ENCODE measurements around the gene BBS9.
"Not testable (repeated sequence)": the region's sequence is repeated elsewhere in the genome, so short reads cannot be mapped to it uniquely, and the experiment has no call there.

BBS9 gene

DNA sequence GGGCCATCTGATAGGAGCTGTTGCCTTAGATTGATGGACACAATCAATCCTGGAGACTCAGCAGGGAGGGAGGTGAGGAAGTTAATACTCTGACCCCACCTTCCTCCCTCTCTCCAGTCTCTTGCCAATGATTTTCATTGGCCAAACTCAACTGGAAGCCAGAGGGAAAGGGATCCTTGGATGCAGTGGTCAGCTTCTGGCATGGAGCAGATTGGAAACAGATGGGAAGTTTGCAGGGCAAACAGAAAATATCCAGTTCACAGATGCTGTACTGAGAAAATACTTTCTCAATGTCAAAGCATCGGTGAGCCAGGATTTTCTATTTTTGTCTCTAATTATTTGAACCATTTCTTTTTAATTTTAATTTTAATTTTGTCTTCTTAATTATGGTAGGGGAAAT, 170.8 kb downstream of the BBS9 start:
- TF ChIP-seq ZFX (IDR thresholded peaks at IDR 0.05; ENCODE audit: borderline replicate concordance): no peak
- TF ChIP-seq, protein P1, sequence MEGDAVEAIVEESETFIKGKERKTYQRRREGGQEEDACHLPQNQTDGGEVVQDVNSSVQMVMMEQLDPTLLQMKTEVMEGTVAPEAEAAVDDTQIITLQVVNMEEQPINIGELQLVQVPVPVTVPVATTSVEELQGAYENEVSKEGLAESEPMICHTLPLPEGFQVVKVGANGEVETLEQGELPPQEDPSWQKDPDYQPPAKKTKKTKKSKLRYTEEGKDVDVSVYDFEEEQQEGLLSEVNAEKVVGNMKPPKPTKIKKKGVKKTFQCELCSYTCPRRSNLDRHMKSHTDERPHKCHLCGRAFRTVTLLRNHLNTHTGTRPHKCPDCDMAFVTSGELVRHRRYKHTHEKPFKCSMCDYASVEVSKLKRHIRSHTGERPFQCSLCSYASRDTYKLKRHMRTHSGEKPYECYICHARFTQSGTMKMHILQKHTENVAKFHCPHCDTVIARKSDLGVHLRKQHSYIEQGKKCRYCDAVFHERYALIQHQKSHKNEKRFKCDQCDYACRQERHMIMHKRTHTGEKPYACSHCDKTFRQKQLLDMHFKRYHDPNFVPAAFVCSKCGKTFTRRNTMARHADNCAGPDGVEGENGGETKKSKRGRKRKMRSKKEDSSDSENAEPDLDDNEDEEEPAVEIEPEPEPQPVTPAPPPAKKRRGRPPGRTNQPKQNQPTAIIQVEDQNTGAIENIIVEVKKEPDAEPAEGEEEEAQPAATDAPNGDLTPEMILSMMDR (IDR thresholded peaks at IDR 0.05): no peak
- no peak overlapping the region for H3K27ac ChIP-seq

DNA sequence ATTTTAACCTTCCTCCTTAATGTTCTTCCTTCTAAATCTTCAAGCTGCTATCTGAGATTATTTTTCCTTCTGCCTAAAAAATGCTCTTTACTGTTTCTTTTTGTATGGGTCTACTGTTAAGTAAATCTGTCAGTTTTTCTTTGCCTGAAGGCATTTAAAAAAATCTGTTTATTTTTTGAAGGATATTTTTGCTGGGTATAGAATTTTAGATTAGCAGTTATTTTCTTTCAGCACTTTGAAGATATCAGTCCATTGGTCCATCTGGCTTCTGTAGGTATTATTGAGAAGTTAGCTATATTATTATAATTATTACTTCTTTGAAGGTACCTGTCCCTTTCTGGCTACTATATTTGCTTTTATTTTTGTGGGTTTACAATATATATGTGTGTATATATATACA, 171.4 kb downstream of the BBS9 start:
- H3K27ac ChIP-seq: no peak overlapping the region
- TF ChIP-seq, protein P1 (IDR thresholded peaks at IDR 0.05): no peak
- no peak for TF ChIP-seq ZFX (IDR thresholded peaks at IDR 0.05; ENCODE audit: borderline replicate concordance)

DNA sequence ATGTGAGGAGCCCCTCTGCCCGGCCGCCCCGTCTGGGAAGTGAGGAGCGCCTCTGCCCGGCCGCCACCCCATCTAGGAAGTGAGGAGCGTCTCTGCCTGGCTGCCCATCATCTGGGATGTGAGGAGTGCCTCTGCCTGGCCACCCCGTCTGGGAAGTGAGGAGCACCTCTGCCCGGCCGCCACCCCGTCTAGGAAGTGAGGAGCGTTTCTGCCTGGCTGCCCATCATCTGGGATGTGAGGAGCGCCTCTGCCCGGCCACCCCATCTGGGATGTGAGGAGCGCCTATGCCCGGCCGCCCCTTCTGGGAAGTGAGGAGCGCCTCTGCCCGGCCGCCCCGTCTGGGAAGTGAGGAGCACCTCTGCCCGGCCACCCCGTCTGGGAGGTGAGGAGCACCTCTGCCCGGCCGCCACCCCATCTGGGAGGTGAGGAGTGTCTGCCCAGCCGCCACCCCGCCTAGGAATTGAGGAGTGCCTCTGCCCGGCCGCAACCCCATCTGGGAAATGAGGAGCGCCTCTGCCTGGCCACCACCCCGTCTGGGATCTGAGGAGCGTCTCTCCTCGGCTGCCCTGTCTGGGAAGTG, 174.7 kb downstream of the BBS9 start:
- H3K27ac ChIP-seq: not testable (repeated sequence)

DNA sequence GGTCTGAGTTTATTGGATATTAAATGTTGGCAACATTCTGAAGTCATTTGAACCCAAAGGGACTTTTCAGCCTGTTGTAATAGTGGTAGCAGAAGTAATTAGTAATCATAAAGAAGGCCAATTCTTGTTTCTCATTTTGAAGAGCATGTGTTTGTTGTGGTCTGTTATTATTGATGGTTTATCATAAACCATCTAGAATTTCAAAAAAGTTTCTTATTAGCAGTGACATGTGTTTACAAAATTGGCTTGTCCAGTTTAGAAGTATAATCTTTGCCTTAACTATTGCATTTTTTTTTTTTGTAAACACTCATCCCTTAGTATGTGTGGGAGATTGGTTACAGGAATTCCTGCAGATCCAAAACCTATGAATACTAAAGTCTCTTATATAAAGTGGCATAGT, 177.8 kb downstream of the BBS9 start:
- TF ChIP-seq ZFX (IDR thresholded peaks at IDR 0.05; ENCODE audit: borderline replicate concordance): no peak
- TF ChIP-seq, protein P1 (IDR thresholded peaks at IDR 0.05): no peak
- no peak overlapping the region for H3K27ac ChIP-seq

DNA sequence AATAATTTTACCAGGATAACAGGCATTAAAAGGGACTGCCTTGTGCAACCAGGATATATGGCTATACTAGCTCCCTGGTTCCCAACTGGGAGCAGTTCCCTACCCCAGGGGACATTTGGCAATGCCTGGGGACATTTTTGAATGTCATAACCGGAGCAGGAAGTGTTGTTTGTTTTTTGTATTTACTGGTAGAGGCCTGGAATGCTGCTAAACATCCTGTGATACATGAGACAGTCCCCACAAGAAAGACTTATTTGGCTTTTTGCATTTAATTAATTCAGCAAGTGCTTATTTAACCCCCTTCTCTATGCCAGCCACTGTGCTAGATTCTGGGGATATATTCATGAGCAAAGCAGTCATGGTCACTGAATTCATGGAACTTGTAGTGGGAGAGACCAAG, 181.2 kb downstream of the BBS9 start:
- no peak overlapping the region for H3K27ac ChIP-seq
- TF ChIP-seq, protein P1 (IDR thresholded peaks at IDR 0.05): no peak
- TF ChIP-seq ZFX (IDR thresholded peaks at IDR 0.05; ENCODE audit: borderline replicate concordance): no peak

DNA sequence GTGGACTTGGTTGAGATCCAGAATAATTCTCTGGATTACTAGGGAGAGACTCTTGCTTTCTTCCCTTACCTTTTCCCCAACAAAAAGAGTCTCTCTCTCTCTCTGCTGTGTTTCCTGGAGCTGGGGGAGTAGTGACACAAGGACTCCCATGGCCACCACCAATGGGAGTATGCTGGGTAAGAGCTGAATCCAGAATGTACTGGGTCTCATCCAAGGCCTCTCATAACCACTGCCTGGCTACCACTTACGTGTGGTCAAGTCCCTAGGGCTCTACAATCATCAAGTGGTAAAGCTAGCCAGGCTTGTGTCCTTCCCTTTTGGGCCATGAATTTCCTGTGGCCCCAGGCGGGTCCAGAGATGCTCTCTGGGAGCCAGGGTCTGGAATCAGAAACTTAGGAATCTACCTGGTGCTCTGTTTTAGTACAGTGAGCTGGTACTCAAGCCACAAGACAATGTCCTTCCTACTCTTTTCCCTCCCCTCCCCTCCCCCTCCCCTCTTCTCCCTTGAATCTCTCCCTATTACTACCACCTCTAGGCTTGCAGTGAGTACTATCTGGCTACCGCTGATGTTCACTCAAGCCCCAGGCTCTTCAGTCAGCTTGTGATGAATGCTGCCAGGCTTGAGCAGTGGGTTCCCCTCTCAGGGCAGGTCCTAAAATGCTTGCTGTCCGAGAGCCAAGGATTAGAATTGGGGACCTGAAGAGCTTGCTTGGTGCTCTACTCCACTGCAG, 196.6 kb downstream of the BBS9 start:
- H3K27ac ChIP-seq: no peak overlapping the region
- no peak for TF ChIP-seq ZFX (IDR thresholded peaks at IDR 0.05; ENCODE audit: borderline replicate concordance)
- TF ChIP-seq, protein P1 (IDR thresholded peaks at IDR 0.05): no peak

DNA sequence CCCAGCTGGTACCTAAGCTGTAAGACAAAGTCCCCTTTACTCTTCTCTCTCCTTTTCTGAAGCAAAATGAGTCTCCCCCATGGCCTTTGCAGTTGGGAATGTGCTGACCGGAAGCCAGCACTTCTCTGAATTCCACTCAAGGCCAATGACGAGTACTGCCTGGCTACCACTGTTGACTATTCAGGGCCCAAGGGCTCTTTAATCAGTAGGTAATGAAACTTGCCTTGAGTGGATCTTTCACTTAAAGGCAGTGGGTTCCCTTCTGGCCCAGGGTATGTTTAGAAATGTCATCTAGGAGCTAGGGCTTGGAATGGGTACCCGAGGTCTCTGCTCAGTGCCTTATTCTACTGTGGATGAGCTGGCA, 197.1 kb downstream of the BBS9 start:
- no peak for TF ChIP-seq ZFX (IDR thresholded peaks at IDR 0.05; ENCODE audit: borderline replicate concordance)
- TF ChIP-seq, protein P1 (IDR thresholded peaks at IDR 0.05): no peak
- H3K27ac ChIP-seq: no peak overlapping the region
